Osteocyte (in vitro differentiated cells): ENCODE results near the gene HS1BP3. TPM values are rescaled to one million over a fixed set of nuclear protein-coding genes. Genes with fewer than 3 reads are reported as not detected.

Experiments
- DNase-seq: peaks from one replicate; pipeline ENCODE4 v3.0.0; 2021; ENCODE audit warnings: mixed read lengths; ENCODE audit not compliant: unreplicated experiment; ENCODE audit errors: extremely low spot score
- H3K27ac Mint-ChIP-seq: one replicate; pipeline ENCODE4 v1.8.0; 2021; ENCODE audit warnings: mild to moderate bottlenecking, mixed read lengths; ENCODE audit not compliant: unreplicated experiment
- H3K27me3 Mint-ChIP-seq: one replicate; pipeline ENCODE4 v1.8.0; 2021; ENCODE audit warnings: mixed read lengths; ENCODE audit not compliant: unreplicated experiment
- H3K36me3 Mint-ChIP-seq: one replicate; pipeline ENCODE4 v1.8.0; 2021; ENCODE audit warnings: mixed read lengths; ENCODE audit not compliant: unreplicated experiment
- H3K4me1 Mint-ChIP-seq: one replicate; pipeline ENCODE4 v1.8.0; 2021; ENCODE audit warnings: mixed read lengths; ENCODE audit not compliant: unreplicated experiment
- H3K4me3 Mint-ChIP-seq: one replicate; pipeline ENCODE4 v1.8.0; 2021; ENCODE audit warnings: mild to moderate bottlenecking, moderate library complexity, mixed read lengths; ENCODE audit not compliant: unreplicated experiment
- H3K9me3 Mint-ChIP-seq: one replicate; pipeline ENCODE4 v1.8.0; 2021; ENCODE audit warnings: mixed read lengths; ENCODE audit not compliant: unreplicated experiment
- CTCF ChIP-seq: fragments of 200-600 bp; sonication (generic); IDR thresholded peaks from 2 replicates; pipeline ENCODE4 v1.5.0; 2021; ENCODE audit warnings: antibody characterized with exemption, mild to moderate bottlenecking, moderate library complexity
- total RNA-seq: library from RNA; stranded (reverse); gene quantifications from 2 replicates; pipeline ENCODE4 v1.2.1, GENCODE V29; 2021

Gene HS1BP3
- total RNA-seq, 1 donor from 2014 or later: 40.5 TPM

DNA sequence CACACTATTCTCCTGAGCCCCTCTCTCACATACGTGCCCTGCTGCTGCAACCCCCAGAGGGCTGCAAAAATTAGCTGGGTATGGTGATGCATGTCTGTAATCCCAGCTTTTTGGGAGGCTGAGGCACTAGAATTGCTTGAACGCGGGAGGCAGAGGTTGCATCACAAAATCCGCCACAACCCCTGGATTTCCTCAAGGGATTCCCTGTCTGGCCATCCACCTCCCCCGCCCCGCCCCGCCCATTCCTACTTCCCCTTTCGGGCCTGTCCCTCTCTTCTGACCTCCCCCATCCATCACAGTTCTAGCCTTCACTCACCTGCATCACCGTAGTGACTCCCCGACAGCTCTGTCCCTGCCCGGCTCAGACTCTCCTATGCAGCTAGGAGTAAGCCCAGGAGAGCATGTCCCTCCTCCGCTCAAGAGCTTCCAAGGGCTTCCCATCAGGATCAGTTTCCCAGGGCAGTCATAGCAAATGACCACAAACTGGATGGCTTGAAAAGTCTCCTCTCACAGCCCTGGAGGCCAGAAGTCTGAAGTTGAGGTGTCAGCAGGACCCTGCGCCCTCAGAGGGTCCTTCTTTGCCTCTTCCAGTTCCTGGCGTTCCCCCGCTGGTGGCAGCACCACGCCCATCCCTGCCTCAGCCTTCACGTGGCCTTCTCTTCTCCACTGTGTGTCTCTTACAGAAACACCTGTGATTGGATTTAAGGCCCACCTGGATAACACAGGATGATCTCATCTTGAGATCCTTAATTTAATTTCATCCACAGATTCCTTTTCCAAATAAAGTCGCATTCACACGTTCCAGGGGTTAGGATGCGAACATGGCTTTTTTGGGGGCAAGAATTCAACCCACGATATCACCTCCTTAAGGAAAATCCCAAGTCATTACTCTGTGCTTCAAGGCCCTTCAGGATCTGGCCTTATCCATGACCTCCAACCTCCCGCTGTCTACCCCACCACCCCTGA lies 58.5 kb downstream of the HS1BP3 start:
- no peaks in the 10 kb centered on the region for H3K36me3 Mint-ChIP-seq
- no peak for TF ChIP-seq CTCF
- H3K4me1 Mint-ChIP-seq: peaks cover 60% of the 10 kb centered on the region
- H3K27me3 Mint-ChIP-seq: no peaks in the 10 kb centered on the region
- no peak overlapping the region for H3K27ac Mint-ChIP-seq
- no peaks in the 10 kb centered on the region for H3K9me3 Mint-ChIP-seq
- H3K4me3 Mint-ChIP-seq: no peak overlapping the region
- no peak for DNase-seq

DNA sequence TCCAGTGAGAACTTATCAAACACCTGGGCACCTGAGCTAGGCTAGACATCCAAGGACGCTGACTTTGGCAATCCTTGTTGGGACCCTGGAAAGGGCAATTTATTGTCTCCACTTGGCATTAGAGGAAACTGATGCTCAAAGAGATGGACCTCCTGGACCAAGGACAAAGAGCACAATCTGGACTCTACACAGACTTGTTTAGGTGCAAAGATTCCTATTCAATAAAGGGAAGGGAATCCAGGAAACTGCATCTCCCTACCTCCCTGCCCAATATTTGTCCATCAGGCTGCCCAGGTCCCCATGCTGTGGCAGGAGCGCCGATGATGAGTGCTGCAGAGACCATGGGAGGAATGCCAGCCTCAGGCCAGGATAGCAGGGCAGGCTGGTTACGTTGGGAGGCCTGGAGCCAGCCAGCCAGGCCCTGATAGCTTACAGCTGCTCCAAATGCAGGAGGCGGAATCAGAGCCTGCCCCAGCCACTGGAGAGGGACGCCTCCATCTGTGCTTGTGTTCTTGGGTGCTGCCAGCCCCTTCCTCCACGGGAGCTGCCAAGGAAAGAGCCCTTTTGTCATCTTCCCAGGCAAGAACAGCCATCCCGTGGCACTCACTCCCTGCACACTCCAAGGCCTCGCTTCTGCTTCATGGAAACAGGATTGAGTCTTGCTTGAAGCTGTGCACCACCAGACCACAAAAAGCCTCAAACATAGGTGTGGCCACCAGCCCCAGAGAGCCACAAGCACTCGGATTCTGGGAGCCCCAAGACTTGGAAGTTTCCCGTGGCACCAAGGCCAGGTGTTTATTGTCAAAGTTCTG lies 60.0 kb downstream of the HS1BP3 start:
- Mint-ChIP-seq H3K4me1 (peaks cover 52% of the 10 kb centered on the region), H3K9me3 (no peaks in the 10 kb centered on the region), H3K4me3 (no peak overlapping the region), H3K27me3 (no peaks in the 10 kb centered on the region), H3K36me3 (no peaks in the 10 kb centered on the region), H3K27ac (no peak overlapping the region)
- TF ChIP-seq CTCF: no peak
- no peak for DNase-seq

GRCh38 chr2:20589975-20590703 lies 60.8 kb downstream of the HS1BP3 start:
- Mint-ChIP-seq H3K27ac (no peak overlapping the region), H3K36me3 (no peaks in the 10 kb centered on the region)
- DNase-seq: no peak

GRCh38 chr2:20588918-20589871 lies 61.7 kb downstream of the HS1BP3 start:
- H3K4me1 Mint-ChIP-seq: peaks cover 50% of the 10 kb centered on the region
- no peak for TF ChIP-seq CTCF

More at GRCh38 chr2:20589975-20590703, 60.8 kb downstream of the HS1BP3 start:
- TF ChIP-seq CTCF: no peak
- Mint-ChIP-seq H3K4me3 (no peak overlapping the region), H3K27me3 (no peaks in the 10 kb centered on the region), H3K9me3 (no peaks in the 10 kb centered on the region), H3K4me1 (peaks cover 50% of the 10 kb centered on the region)

More at GRCh38 chr2:20588918-20589871, 61.7 kb downstream of the HS1BP3 start:
- H3K27ac Mint-ChIP-seq: no peak overlapping the region
- no peak for DNase-seq
- H3K27me3 Mint-ChIP-seq: no peaks in the 10 kb centered on the region
- H3K36me3 Mint-ChIP-seq: no peaks in the 10 kb centered on the region
- no peak overlapping the region for H3K4me3 Mint-ChIP-seq
- H3K9me3 Mint-ChIP-seq: no peaks in the 10 kb centered on the region
